Type B pancreatic cell (in vitro differentiated cells): Measurements from ENCODE around the gene POU4F1. TPM values are rescaled to one million over a fixed set of nuclear protein-coding genes. Genes with fewer than 3 reads are reported as not detected.
"Not testable (repeated sequence)": the region's sequence is repeated elsewhere in the genome, so short reads cannot be mapped to it uniquely, and the experiment has no call there.

ENCODE experiments used
- DNase-seq: peaks from one replicate; pipeline ENCODE4 v3.0.0; 2021; ENCODE audit warnings: mixed read lengths; ENCODE audit not compliant: unreplicated experiment; ENCODE audit errors: extremely low spot score
- H3K27ac Mint-ChIP-seq: 2 replicates; pipeline ENCODE4 v1.8.0; 2021; ENCODE audit warnings: mild to moderate bottlenecking, mixed read lengths
- H3K27me3 Mint-ChIP-seq: 2 replicates; pipeline ENCODE4 v1.8.0; 2021; ENCODE audit warnings: mixed read lengths
- H3K36me3 Mint-ChIP-seq: 2 replicates; pipeline ENCODE4 v1.8.0; 2021; ENCODE audit warnings: mixed read lengths
- H3K4me1 Mint-ChIP-seq: one replicate; pipeline ENCODE4 v1.8.0; 2021; ENCODE audit warnings: mixed read lengths; ENCODE audit not compliant: unreplicated experiment
- H3K4me3 Mint-ChIP-seq: 2 replicates; pipeline ENCODE4 v1.8.0; 2021; ENCODE audit warnings: mild to moderate bottlenecking, mixed read lengths
- H3K9me3 Mint-ChIP-seq: 2 replicates; pipeline ENCODE4 v1.8.0; 2021; ENCODE audit warnings: mixed read lengths
- CTCF ChIP-seq: fragments of 200-600 bp; sonication (generic); conservative IDR thresholded peaks from 2 replicates; pipeline ENCODE4 v1.5.0; 2021; ENCODE audit warnings: antibody characterized with exemption, mild to moderate bottlenecking
- long read RNA-seq: library from polyadenylated mRNA; unstranded; transcript quantifications from one replicate; pipeline ENCODE4 v2.0.0, GENCODE V29; 2020
- total RNA-seq: library from RNA; stranded (reverse); gene quantifications from 2 replicates; pipeline ENCODE4 v1.2.1, GENCODE V29; 2021; ENCODE audit warnings: low replicate concordance

Gene POU4F1
- 0.93 and 5.4 TPM in 2 replicates for total RNA-seq
- long read RNA-seq: 0 reads

- peak within 1 kb of the TSS; percentile 84 for H3K4me3 Mint-ChIP-seq
Observed at GRCh38 chr13:78603240-78603957, at the start of gene POU4F1. TSS of gene POU4F1 (minus strand) at chr13:78603552. CDS start at chr13:78603326, 226 bp downstream.

GRCh38 chr13:78652651-78653050 lies 49.3 kb upstream of the POU4F1 start:
- H3K36me3 Mint-ChIP-seq: peaks cover 5% of the 10 kb centered on the region
- DNase-seq: no peak
- no peak for TF ChIP-seq CTCF
- H3K9me3 Mint-ChIP-seq: no peaks in the 10 kb centered on the region
- peaks cover 8% of the 10 kb centered on the region for H3K4me1 Mint-ChIP-seq
- H3K27ac Mint-ChIP-seq: no peak overlapping the region
- H3K4me3 Mint-ChIP-seq: no peak overlapping the region
- H3K27me3 Mint-ChIP-seq: no peaks in the 10 kb centered on the region

More at GRCh38 chr13:78603240-78603957, at the start of gene POU4F1:
- TF ChIP-seq CTCF: no peak
- no peaks in the 10 kb centered on the region for H3K36me3 Mint-ChIP-seq
- peaks cover 92% of the 10 kb centered on the region for H3K27me3 Mint-ChIP-seq
- peaks cover 27% of the 10 kb centered on the region for H3K4me1 Mint-ChIP-seq
- peak within 1 kb of the TSS; percentile 74 for H3K27ac Mint-ChIP-seq
- no peak for DNase-seq
- no peaks in the 10 kb centered on the region for H3K9me3 Mint-ChIP-seq

GRCh38 chr13:78650717-78651083 lies 47.3 kb upstream of the POU4F1 start:
- Mint-ChIP-seq H3K4me3 (no peak overlapping the region), H3K27me3 (no peaks in the 10 kb centered on the region), H3K27ac (no peak overlapping the region), H3K36me3 (peaks cover 2% of the 10 kb centered on the region), H3K4me1 (peaks cover 15% of the 10 kb centered on the region), H3K9me3 (no peaks in the 10 kb centered on the region)
- TF ChIP-seq CTCF: no peak
- DNase-seq: no peak

GRCh38 chr13:78649997-78650716 lies 46.8 kb upstream of the POU4F1 start:
- no peak overlapping the region for H3K4me3 Mint-ChIP-seq
- peaks cover 14% of the 10 kb centered on the region for H3K4me1 Mint-ChIP-seq
- no peak overlapping the region for H3K27ac Mint-ChIP-seq
- H3K9me3 Mint-ChIP-seq: no peaks in the 10 kb centered on the region
- DNase-seq: no peak
- no peaks in the 10 kb centered on the region for H3K27me3 Mint-ChIP-seq
- TF ChIP-seq CTCF: no peak
- H3K36me3 Mint-ChIP-seq: no peaks in the 10 kb centered on the region

GRCh38 chr13:78647109-78647678 lies 43.8 kb upstream of the POU4F1 start:
- peak overlapping the region; percentile 34 for H3K27ac Mint-ChIP-seq
- not testable (repeated sequence) for H3K27me3 Mint-ChIP-seq, H3K9me3 Mint-ChIP-seq, DNase-seq, H3K4me3 Mint-ChIP-seq
- peaks cover 14% of the 10 kb centered on the region for H3K4me1 Mint-ChIP-seq
- H3K36me3 Mint-ChIP-seq: peaks cover 11% of the 10 kb centered on the region

GRCh38 chr13:78638216-78638615 lies 34.9 kb upstream of the POU4F1 start:
- H3K4me3 Mint-ChIP-seq: no peak overlapping the region
- no peak for DNase-seq
- H3K4me1 Mint-ChIP-seq: no peaks in the 10 kb centered on the region
- no peaks in the 10 kb centered on the region for H3K9me3 Mint-ChIP-seq
- no peaks in the 10 kb centered on the region for H3K27me3 Mint-ChIP-seq
- H3K27ac Mint-ChIP-seq: no peak overlapping the region
- TF ChIP-seq CTCF: no peak
- H3K36me3 Mint-ChIP-seq: peaks cover 35% of the 10 kb centered on the region
